ENCODE data around the gene CIZ1.
A peak's percentile ranks its signal among the peaks of the same experiment; 100 is the strongest.

CIZ1 gene

DNA sequence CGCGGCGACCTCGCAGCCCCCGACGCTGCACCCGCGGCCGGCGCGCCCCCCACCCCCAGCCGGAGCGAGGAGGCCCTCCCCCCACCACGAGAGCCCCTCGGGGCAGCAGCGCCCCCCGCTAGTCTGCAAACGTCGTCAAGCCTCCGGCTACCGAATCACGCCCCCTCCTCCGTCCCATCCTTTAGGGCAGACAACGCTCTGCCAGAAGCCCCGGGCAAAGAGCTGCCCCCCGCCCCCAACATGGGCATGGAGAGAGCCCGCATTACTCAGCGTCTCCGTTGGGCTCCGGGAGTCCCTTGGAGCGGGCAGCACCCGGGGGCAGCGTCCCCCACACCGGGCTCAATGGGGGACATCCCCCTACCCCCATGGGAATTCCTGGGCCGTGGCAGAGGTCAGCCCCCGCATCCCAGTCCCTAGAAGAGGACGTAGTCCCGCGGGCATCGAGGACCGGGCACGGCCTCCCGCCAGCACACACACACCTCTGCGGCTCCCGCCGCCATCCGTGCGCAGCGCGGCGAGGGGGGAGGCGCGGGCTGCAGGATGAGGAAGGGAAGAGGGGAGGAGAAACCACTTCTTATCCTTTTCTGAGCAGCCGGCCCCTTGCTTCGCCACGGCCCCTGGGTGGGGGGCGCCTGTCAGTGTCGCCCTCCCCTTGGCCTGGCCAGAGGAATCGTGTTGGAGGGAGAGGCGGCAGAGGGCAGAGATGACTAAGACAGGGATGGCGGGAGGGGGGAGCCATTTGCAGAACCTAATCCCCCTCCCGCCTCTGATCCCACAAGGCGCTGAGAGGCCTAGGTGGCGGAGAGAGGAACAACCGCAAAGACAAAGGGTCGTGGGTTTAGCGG is 12.6 kb upstream of the CIZ1 start:
- TF ChIP-seq, protein P1, sequence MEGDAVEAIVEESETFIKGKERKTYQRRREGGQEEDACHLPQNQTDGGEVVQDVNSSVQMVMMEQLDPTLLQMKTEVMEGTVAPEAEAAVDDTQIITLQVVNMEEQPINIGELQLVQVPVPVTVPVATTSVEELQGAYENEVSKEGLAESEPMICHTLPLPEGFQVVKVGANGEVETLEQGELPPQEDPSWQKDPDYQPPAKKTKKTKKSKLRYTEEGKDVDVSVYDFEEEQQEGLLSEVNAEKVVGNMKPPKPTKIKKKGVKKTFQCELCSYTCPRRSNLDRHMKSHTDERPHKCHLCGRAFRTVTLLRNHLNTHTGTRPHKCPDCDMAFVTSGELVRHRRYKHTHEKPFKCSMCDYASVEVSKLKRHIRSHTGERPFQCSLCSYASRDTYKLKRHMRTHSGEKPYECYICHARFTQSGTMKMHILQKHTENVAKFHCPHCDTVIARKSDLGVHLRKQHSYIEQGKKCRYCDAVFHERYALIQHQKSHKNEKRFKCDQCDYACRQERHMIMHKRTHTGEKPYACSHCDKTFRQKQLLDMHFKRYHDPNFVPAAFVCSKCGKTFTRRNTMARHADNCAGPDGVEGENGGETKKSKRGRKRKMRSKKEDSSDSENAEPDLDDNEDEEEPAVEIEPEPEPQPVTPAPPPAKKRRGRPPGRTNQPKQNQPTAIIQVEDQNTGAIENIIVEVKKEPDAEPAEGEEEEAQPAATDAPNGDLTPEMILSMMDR (IDR thresholded peaks at IDR 0.05; ENCODE audit: extremely low read depth, missing control alignments): no peak
- DNase-seq (ENCODE audit: low spot score): peak; percentile 50

DNA sequence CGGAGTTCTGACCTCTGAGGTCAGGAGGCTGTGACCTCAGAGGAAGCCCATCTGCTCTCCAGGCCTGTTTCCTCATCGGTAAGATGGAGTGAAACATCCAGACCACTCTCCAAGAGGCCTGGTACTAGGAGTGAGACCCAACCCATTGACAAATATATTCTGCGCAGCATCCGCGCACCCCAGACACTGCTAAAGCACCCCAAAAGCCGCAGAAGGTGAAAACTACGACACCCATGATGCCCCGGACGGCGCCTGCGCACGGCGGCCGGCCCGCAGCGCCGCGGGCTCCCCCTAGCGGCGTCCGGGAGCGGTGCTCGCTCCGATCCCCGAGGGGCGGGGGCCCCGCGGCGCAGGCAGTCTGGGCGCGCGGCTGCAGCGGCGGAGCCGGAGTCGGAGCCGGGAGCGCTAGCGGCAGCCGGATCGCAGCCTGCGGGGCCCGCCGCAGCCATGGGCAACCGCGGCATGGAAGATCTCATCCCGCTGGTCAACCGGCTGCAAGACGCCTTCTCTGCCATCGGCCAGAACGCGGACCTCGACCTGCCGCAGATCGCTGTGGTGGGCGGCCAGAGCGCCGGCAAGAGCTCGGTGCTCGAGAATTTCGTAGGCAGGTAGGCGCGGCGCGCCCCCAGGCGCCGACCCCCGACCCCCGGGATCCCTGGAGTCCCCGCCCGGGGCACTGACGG is 11.8 kb upstream of the CIZ1 start, which contains the start of gene DNM1:
Gene DNM1 (plus strand): TSS at position 356 of the 683 bp plus-strand sequence. CDS start 92 bp downstream, at position 448.
- TF ChIP-seq, protein P1 (IDR thresholded peaks at IDR 0.05; ENCODE audit: extremely low read depth, missing control alignments): peak; percentile 95
- peak; percentile 99 for DNase-seq (ENCODE audit: low spot score)

DNA sequence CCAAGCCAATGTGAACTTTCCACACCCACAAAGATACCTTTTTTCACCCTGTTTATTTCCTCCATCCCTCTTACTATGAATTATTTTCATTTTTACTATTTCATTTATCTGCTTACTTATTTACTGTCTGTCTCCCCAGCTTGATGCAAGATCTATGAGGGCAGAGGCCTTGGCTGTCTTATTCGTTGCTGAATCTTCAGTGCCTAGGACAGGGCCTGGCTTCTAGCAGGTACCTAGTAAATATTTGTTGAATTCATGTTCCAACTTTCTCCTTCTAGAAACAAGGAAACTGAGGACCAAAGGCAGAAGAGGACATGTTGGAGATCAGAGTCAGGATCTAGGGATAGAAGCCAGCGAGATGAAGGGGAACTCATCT is 11.3 kb upstream of the CIZ1 start:
- DNase-seq (ENCODE audit: low spot score): no peak
- TF ChIP-seq, protein P1 (IDR thresholded peaks at IDR 0.05; ENCODE audit: extremely low read depth, missing control alignments): no peak

DNA sequence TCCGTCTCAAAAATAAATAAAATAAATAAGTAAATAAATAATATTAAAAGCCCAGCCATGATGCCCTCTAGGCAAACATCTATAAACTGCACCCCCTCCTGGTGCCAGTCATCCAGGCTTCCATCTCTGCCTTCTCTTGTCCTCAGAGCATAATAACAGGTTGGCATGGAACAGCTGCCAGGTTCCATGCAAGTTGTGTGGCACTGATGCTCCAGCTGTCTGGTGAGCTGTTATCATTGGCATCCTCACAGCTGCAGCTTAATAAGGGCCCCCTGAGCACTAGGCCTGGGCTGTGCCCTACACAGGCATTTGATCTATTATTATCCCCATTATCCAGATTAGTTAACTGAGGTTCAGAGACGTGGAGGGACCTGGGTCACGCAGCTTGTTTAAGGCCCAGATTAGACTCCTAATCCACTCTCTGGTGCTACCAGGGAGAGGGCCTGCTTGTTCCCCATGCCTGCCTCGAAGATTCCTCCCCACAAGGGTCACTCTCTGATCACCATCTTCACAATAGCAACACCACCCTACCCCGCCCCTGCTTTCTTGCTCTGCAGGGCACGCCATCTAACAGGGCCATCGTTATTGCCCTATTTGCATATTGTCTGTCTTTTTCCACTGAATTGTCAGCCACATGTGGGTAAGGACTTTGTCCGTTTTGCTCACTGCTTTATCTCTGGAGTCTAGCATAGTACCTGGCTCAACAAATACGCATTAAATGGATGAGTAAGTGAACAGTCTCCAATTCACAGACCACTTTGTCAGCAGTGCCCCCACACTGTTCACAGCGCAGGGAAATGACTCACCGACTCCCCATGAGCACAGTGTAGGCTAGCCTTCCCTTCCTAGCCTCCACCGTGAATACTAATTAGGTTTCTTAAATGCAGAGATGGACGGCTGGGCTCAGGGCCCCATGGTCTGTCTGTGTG is 10.3 kb upstream of the CIZ1 start:
- no peak for DNase-seq (ENCODE audit: low spot score)

DNA sequence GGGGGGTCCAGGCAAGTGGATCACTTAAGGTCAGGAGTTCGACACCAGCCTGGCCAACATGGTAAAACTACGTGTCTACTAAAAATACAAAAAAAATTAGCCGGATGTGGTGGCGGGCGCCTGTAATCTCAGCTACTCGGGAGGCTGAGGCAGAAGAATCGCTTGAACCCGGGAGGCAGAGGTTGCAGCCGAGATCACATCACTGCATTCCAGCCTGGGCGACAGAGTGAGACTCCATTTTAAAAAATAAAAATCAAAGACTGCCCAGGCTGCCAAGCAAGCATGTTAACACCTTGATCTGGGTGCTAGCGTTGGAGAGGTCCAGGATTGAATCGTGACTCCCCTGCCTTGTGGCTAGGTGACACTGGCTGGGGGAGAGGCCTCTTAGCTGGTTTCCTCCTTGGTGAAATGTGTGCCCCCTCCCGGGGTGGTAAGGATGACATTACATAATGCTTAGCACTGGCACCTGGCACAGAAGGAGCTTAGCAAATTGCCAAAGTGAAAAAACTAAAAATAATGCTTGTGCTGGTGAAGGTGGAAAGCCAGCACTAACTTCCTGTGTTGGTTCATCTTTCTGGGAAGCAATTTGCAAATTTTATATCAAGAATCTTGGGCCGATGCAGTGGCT is 2.2 kb upstream of the CIZ1 start:
- no peak for DNase-seq (ENCODE audit: low spot score)
- TF ChIP-seq, protein P1 (IDR thresholded peaks at IDR 0.05; ENCODE audit: extremely low read depth, missing control alignments): no peak

More for the DNA sequence above, 10.3 kb upstream of the CIZ1 start:
- TF ChIP-seq, protein P1 (IDR thresholded peaks at IDR 0.05; ENCODE audit: extremely low read depth, missing control alignments): no peak

DNA sequence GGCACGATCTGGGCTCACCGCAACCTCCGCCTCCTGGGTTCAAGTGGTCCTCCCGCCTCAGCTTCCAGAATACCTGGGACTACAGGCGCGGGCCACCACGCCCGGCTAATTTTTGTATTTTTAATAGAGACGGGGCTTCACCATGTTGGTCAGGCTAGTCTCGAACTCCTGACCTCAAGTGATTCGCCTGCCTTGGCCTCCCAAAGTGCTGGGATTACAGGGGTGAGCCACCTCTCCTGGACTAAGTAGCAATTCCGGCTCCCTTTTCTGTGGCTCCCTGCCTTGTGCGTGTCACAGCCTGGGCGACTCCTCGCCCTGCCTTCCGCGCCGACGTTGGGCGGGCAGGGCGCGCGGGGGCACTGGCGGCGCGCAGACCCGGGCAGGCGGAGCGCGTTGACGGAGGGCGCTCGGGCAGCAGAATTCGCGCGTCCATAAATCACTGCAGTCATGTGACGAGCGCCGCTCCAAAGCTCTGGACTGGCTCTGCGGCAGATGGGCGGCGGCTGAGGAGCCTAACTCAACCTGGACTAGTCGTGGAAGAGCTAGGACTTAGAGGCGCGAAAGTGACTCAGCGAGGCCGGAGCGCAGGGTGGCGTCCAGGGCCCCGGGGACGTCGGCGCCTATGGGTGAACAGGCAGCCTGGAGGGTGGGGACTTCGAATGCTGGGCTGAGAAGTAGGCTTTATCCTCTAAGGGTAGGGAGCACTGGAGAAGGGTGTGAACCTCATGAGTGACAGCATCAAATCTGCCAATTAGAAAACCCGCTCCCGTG is 1.4 kb upstream of the CIZ1 start:
- peak; percentile 80 for DNase-seq (ENCODE audit: low spot score)
- TF ChIP-seq, protein P1 (IDR thresholded peaks at IDR 0.05; ENCODE audit: extremely low read depth, missing control alignments): peak; percentile 67

All from GM20000 (cell line).